Endothelial cell of umbilical vein (primary cell): Measurements from ENCODE around the gene IBTK. TPM values are rescaled to one million over a fixed set of nuclear protein-coding genes. Genes with fewer than 3 reads are reported as not detected.

Experiments
- BruUV-seq: library from RNA; stranded (reverse); fragments of 400-500 nt; replicated peaks from 2 replicates; lab custom pipeline; 2021; lab: Mats Ljungman, UMichigan
- CTCF ChIA-PET: fragments of 300-600, 350-600 bp; sonication (Branson Sonifier 250); formaldehyde crosslinking; loops from one replicate; lab custom pipeline; 2021; ENCODE audit warnings: antibody characterized with exemption, inconsistent platforms; lab: Charles Lee
- POLR2A ChIA-PET: fragments of 300-600, 350-600 bp; sonication (Branson Sonifier 250); formaldehyde crosslinking; loops from one replicate; lab custom pipeline; 2021; ENCODE audit warnings: antibody characterized with exemption, inconsistent platforms; lab: Charles Lee
- DNase-seq: peaks from one replicate; pipeline ENCODE4 v3.0.0-alpha.2; 2011; ENCODE audit warnings: low read depth, low spot score
- FAIRE-seq: peaks from 2 replicates; lab custom pipeline; 2011; peaks lifted over from hg19 to GRCh38; lab: Jason Lieb, UNC
- H2AFZ ChIP-seq: 2 replicates; pipeline ENCODE4 v1.6.0; 2012; ENCODE audit warnings: low read depth, low read length, control low read depth, inconsistent platforms
- H3K27ac ChIP-seq: 2 replicates; pipeline ENCODE4 v1.5.1; 2011; ENCODE audit warnings: low read depth, mild to moderate bottlenecking, control low read depth, low read length, moderate library complexity; ENCODE audit not compliant: insufficient read depth
- H3K27me3 ChIP-seq, 2 experiments: 2 replicates each; pipeline versions ENCODE4 v1.6.0 to v1.6.1; 2011; ENCODE audit warnings: low read length in 2 of 2, mixed read lengths in 1 of 2; ENCODE audit not compliant: control insufficient read depth in 2 of 2, insufficient read depth in 2 of 2
- H3K36me3 ChIP-seq, 2 experiments: 2 replicates in 1 of 2; 3 replicates in 1 of 2; pipeline ENCODE4 v1.5.1; 2011; ENCODE audit warnings: low read length in 2 of 2, mild to moderate bottlenecking in 1 of 2, moderate library complexity in 1 of 2; ENCODE audit not compliant: control insufficient read depth in 2 of 2, insufficient read depth in 2 of 2; ENCODE audit errors: extremely low read depth in 1 of 2
- H3K4me1 ChIP-seq: 3 replicates; pipeline ENCODE4 v1.5.1; 2011; ENCODE audit warnings: mild to moderate bottlenecking, low read length; ENCODE audit not compliant: control insufficient read depth, insufficient read depth; ENCODE audit errors: extremely low read depth
- H3K4me2 ChIP-seq: 2 replicates; pipeline ENCODE4 v1.6.1; 2011; ENCODE audit warnings: low read length, control low read depth, mixed read lengths; ENCODE audit not compliant: insufficient read depth
- H3K4me3 ChIP-seq, 3 experiments: fragments of 200-600 bp in 1 of 3; sonication (generic), shearing (Covaris generic) in 1 of 3; replicated peaks in 1 of 3; 2 replicates each; pipeline ENCODE4 v1.5.1; 2011 to 2016; ENCODE audit warnings: control low read depth in 3 of 3, low read length in 3 of 3, mild to moderate bottlenecking in 2 of 3, inconsistent platforms in 1 of 3, low read depth in 1 of 3, moderate library complexity in 1 of 3; ENCODE audit not compliant: insufficient read depth in 1 of 3
- H3K79me2 ChIP-seq: 2 replicates; pipeline ENCODE4 v1.6.0; 2012; ENCODE audit warnings: low read length, inconsistent platforms; ENCODE audit not compliant: control insufficient read depth, insufficient read depth
- H3K9ac ChIP-seq: replicated peaks from 2 replicates; pipeline ENCODE3; 2011; ENCODE audit warnings: low read length, control low read depth; ENCODE audit not compliant: insufficient read depth; ENCODE audit errors: extremely low read depth
- H3K9me1 ChIP-seq: replicated peaks from 3 replicates; pipeline ENCODE4 v1.6.0; 2011; ENCODE audit warnings: mild to moderate bottlenecking, low read length; ENCODE audit not compliant: control insufficient read depth, insufficient read depth; ENCODE audit errors: extremely low read depth
- H3K9me3 ChIP-seq: replicated peaks from 2 replicates; pipeline ENCODE4 v1.5.1; 2012; ENCODE audit warnings: low read length, inconsistent platforms; ENCODE audit not compliant: control insufficient read depth, insufficient read depth
- H4K20me1 ChIP-seq: replicated peaks from 2 replicates; pipeline ENCODE3; 2011; ENCODE audit warnings: mild to moderate bottlenecking, low read length; ENCODE audit not compliant: control insufficient read depth, insufficient read depth; ENCODE audit errors: extremely low read depth
- CTCF ChIP-seq, 2 donors: IDR thresholded peaks; 1 replicate in 1 of 2; 2 replicates in 1 of 2; pipeline ENCODE4 v1.5.1; 2011; ENCODE audit warnings: low read length in 2 of 2, mild to moderate bottlenecking in 2 of 2, moderate library complexity in 2 of 2, control low read depth in 1 of 2, inconsistent platforms in 1 of 2, low read depth in 1 of 2; ENCODE audit not compliant: insufficient read depth in 1 of 2; ENCODE audit errors: extremely low read depth in 1 of 2
- EZH2 ChIP-seq: IDR thresholded peaks from 2 replicates; pipeline ENCODE4 v1.6.1; 2012; ENCODE audit warnings: borderline replicate concordance, low read depth, mild to moderate bottlenecking, moderate library complexity, low read length, inconsistent platforms; ENCODE audit not compliant: severe bottlenecking
- GATA2 ChIP-seq: IDR thresholded peaks from 2 replicates; pipeline ENCODE4 v1.7.0; 2011; ENCODE audit warnings: low read depth, mild to moderate bottlenecking, moderate library complexity, mixed read lengths, low read length; ENCODE audit not compliant: insufficient read length, insufficient read depth
- MAX ChIP-seq: IDR thresholded peaks from 2 replicates; pipeline ENCODE4 v1.6.1; 2011; ENCODE audit not compliant: insufficient read depth, insufficient read length
- MYC ChIP-seq: IDR thresholded peaks from one replicate; pipeline ENCODE4 v1.6.1; 2011; ENCODE audit warnings: mild to moderate bottlenecking, low read depth, low read length
- POLR2A ChIP-seq: IDR thresholded peaks from 2 replicates; pipeline ENCODE4 v1.6.1; 2012; ENCODE audit warnings: low read depth, mild to moderate bottlenecking, control low read depth, low read length
- dilution Hi-C: fragments of 300-500 bp; cut with MboI; formaldehyde crosslinking; loops from one replicate; pipeline ENCODE4 v1.15.0; 2019; ENCODE audit warnings: low sequenced_read_pairs; ENCODE audit not compliant: extremely low pct_ligation_motif_present
- intact Hi-C: fragments of 100-400 bp; cut with micrococcal nuclease; formaldehyde crosslinking; loops from one replicate; pipeline ENCODE4 v1.10.0; 2022
- polyA plus RNA-seq, 4 experiments: library from polyadenylated mRNA; depleted of rRNA in 3 of 4; stranded (reverse) in 3 of 4; unstranded in 1 of 4; fragments of >200 nt; gene quantifications; 2 replicates each; pipeline versions ENCODE4 v1.2.1 to v1.2.3, GENCODE V29; 2011 to 2012; ENCODE audit warnings: missing spikeins in 1 of 4
- total RNA-seq: library from RNA; stranded (reverse); gene quantifications from 2 replicates; pipeline ENCODE4 v1.2.3, GENCODE V29; 2021

The IBTK gene
- total and polyA plus RNA-seq, 2 donors (not counting 3 experiments of a cell fraction or from before 2014, with no cell fraction given): 6.7 to 30.5 TPM

GRCh38 chr6:82217018-82217586 is 30.4 kb downstream of the IBTK start:
- no peak overlapping the region for H3K4me2 ChIP-seq
- H3K27me3 ChIP-seq: no peaks in the 10 kb centered on the region
- no peaks in the 10 kb centered on the region for H3K79me2 ChIP-seq
- H2AFZ ChIP-seq: no peak overlapping the region
- H3K9me1 ChIP-seq: no peaks in the 10 kb centered on the region
- ChIA-PET CTCF (no interaction called here), POLR2A (no interaction called here)
- no peak for TF ChIP-seq MAX
- TF ChIP-seq GATA2: no peak
- H3K27ac ChIP-seq: no peak overlapping the region
- H3K9ac ChIP-seq: no peak overlapping the region
- no TSS peak for BruUV-seq
- no peaks in the 10 kb centered on the region for H3K9me3 ChIP-seq
- dilution Hi-C loops (no loop called here), intact Hi-C loops (no loop called here)
- H3K4me3 ChIP-seq: no peak overlapping the region
- peaks cover 5 to 13% of the 10 kb centered on the region in 2 experiments for H3K36me3 ChIP-seq
- DNase-seq (no peak), FAIRE-seq (no peak)
- H4K20me1 ChIP-seq: no peaks in the 10 kb centered on the region
- H3K4me1 ChIP-seq: no peaks in the 10 kb centered on the region

- Histone ChIP-seq H3K4me2 (no peak overlapping the region), H2AFZ (no peak overlapping the region), H3K4me3 (no peak overlapping the region), H3K9me1 (no peaks in the 10 kb centered on the region), H3K79me2 (no peaks in the 10 kb centered on the region), H3K27ac (no peak overlapping the region), H3K36me3 (peaks cover 5 to 13% of the 10 kb centered on the region in 2 experiments), H3K4me1 (no peaks in the 10 kb centered on the region), H4K20me1 (no peaks in the 10 kb centered on the region), H3K27me3 (no peaks in the 10 kb centered on the region), H3K9ac (no peak overlapping the region), H3K9me3 (no peaks in the 10 kb centered on the region)
- dilution Hi-C loops (no loop called here), intact Hi-C loops (no loop called here)
- FAIRE-seq (no peak), DNase-seq (no peak)
- BruUV-seq: no TSS peak
- ChIA-PET POLR2A (no interaction called here), CTCF (no interaction called here)
- TF ChIP-seq CTCF (IDR thresholded peaks at IDR 0.05; ENCODE audit: extremely low read depth in 1 of 2, insufficient read depth in 1 of 2, low read depth in 1 of 2, low read length in 2 of 2) (no peak), EZH2 (no peak), MYC (no peak), POLR2A (no peak)
Observed at GRCh38 chr6:82216549-82216948, 31.0 kb downstream of the IBTK start.
